KOPT-K1 (cell line): ENCODE data around the gene CCDC144A.
"Not testable (repeated sequence)": the region's sequence is repeated elsewhere in the genome, so short reads cannot be mapped to it uniquely, and the experiment has no call there.

Experiments used
- H3K27ac ChIP-seq: fragments of 200-600 bp; sonication (generic); 2 replicates; pipeline ENCODE4 v1.5.1; 2016; ENCODE audit warnings: antibody characterized with exemption, mild to moderate bottlenecking, low read depth, low read length; ENCODE audit not compliant: poor library complexity, severe bottlenecking
- H3K36me3 ChIP-seq: fragments of 200-600 bp; sonication (generic); 2 replicates; pipeline ENCODE4 v1.5.1; 2017; ENCODE audit warnings: antibody characterized with exemption, mild to moderate bottlenecking, low read length, moderate library complexity; ENCODE audit not compliant: insufficient read depth
- H3K9me3 ChIP-seq: fragments of 200-600 bp; sonication (generic); 2 replicates; pipeline ENCODE4 v1.5.1; 2017; ENCODE audit warnings: antibody characterized with exemption, low read length, mild to moderate bottlenecking; ENCODE audit not compliant: insufficient read depth, poor library complexity, severe bottlenecking

The CCDC144A gene

GRCh38 chr17:16788889-16789536 is 99.0 kb downstream of the CCDC144A start:
- H3K9me3 ChIP-seq, H3K27ac ChIP-seq, H3K36me3 ChIP-seq: not testable (repeated sequence)

GRCh38 chr17:16789622-16790021 is 99.6 kb downstream of the CCDC144A start:
- H3K9me3 ChIP-seq, H3K36me3 ChIP-seq, H3K27ac ChIP-seq: not testable (repeated sequence)

- not testable (repeated sequence) for H3K9me3 ChIP-seq, H3K36me3 ChIP-seq, H3K27ac ChIP-seq
Observed at GRCh38 chr17:16790313-16790871, 100.4 kb downstream of the CCDC144A start.

GRCh38 chr17:16794215-16794614 is 104.2 kb downstream of the CCDC144A start:
- H3K9me3 ChIP-seq, H3K27ac ChIP-seq, H3K36me3 ChIP-seq: not testable (repeated sequence)

- H3K27ac ChIP-seq, H3K36me3 ChIP-seq, H3K9me3 ChIP-seq: not testable (repeated sequence)
Observed at GRCh38 chr17:16795894-16796293, 105.9 kb downstream of the CCDC144A start.

GRCh38 chr17:16804851-16805250 is 114.8 kb downstream of the CCDC144A start:
- not testable (repeated sequence) for H3K27ac ChIP-seq, H3K9me3 ChIP-seq, H3K36me3 ChIP-seq

GRCh38 chr17:16806599-16806998 is 116.6 kb downstream of the CCDC144A start:
- H3K36me3 ChIP-seq, H3K9me3 ChIP-seq, H3K27ac ChIP-seq: not testable (repeated sequence)

GRCh38 chr17:16807620-16808019 is 117.6 kb downstream of the CCDC144A start:
- H3K9me3 ChIP-seq, H3K36me3 ChIP-seq, H3K27ac ChIP-seq: not testable (repeated sequence)

- not testable (repeated sequence) for H3K9me3 ChIP-seq, H3K27ac ChIP-seq, H3K36me3 ChIP-seq
Observed at GRCh38 chr17:16810236-16810635, 120.2 kb downstream of the CCDC144A start.

GRCh38 chr17:16812126-16812525 is 122.1 kb downstream of the CCDC144A start:
- H3K9me3 ChIP-seq, H3K36me3 ChIP-seq, H3K27ac ChIP-seq: not testable (repeated sequence)

GRCh38 chr17:16814439-16814838 is 124.4 kb downstream of the CCDC144A start:
- Histone ChIP-seq H3K9me3 (no peaks in the 10 kb centered on the region), H3K36me3 (no peaks in the 10 kb centered on the region), H3K27ac (no peak overlapping the region)

GRCh38 chr17:16817201-16817600 is 127.2 kb downstream of the CCDC144A start:
- no peaks in the 10 kb centered on the region for H3K36me3 ChIP-seq
- H3K9me3 ChIP-seq = no peaks in the 10 kb centered on the region
- H3K27ac ChIP-seq = no peak overlapping the region

- H3K36me3 ChIP-seq, H3K27ac ChIP-seq, H3K9me3 ChIP-seq: not testable (repeated sequence)
Observed at GRCh38 chr17:16817940-16818339, 127.9 kb downstream of the CCDC144A start.

- no peak overlapping the region for H3K27ac ChIP-seq
- H3K9me3 ChIP-seq = no peaks in the 10 kb centered on the region
- no peaks in the 10 kb centered on the region for H3K36me3 ChIP-seq
Observed at GRCh38 chr17:16818340-16818739, 128.3 kb downstream of the CCDC144A start.

- Histone ChIP-seq H3K9me3 (no peaks in the 10 kb centered on the region), H3K27ac (no peak overlapping the region), H3K36me3 (no peaks in the 10 kb centered on the region)
Observed at GRCh38 chr17:16818821-16819683, 129.0 kb downstream of the CCDC144A start.
